HUES64 (cell line): ENCODE data around the gene WDFY4.

Source experiments
- H3K27ac ChIP-seq: 2 replicates; pipeline ENCODE4 v1.7.0; 2013; ENCODE audit warnings: low read depth, low read length, inconsistent platforms
- H3K27me3 ChIP-seq: 2 replicates; pipeline ENCODE4 v1.6.1; 2013; ENCODE audit warnings: mild to moderate bottlenecking, low read length; ENCODE audit not compliant: insufficient read depth
- H3K36me3 ChIP-seq: 2 replicates; pipeline ENCODE4 v1.6.1; 2013; ENCODE audit warnings: mild to moderate bottlenecking, low read length; ENCODE audit not compliant: insufficient read depth
- H3K4me1 ChIP-seq: 2 replicates; pipeline ENCODE4 v1.6.1; 2013; ENCODE audit warnings: mild to moderate bottlenecking, low read length, moderate library complexity; ENCODE audit not compliant: insufficient read depth
- H3K4me3 ChIP-seq: 2 replicates; pipeline ENCODE4 v1.5.1; 2013; ENCODE audit warnings: mild to moderate bottlenecking, low read length, moderate library complexity
- H3K9ac ChIP-seq: 2 replicates; pipeline ENCODE4 v1.6.1; 2013; ENCODE audit warnings: mild to moderate bottlenecking, low read depth, low read length
- H3K9me3 ChIP-seq: 2 replicates; pipeline ENCODE4 v1.6.1; 2013; ENCODE audit warnings: low read depth, low read length; ENCODE audit not compliant: insufficient read depth
- WGBS: fragments of 150-250, 120-280 bp; methylation state at CpG from one replicate; pipeline ENCODE4 v1.1.7; 2013; ENCODE audit warnings: missing lambda C conversion rate; 5-methylcytosine and 5-hydroxymethylcytosine counted together

Gene WDFY4

DNA sequence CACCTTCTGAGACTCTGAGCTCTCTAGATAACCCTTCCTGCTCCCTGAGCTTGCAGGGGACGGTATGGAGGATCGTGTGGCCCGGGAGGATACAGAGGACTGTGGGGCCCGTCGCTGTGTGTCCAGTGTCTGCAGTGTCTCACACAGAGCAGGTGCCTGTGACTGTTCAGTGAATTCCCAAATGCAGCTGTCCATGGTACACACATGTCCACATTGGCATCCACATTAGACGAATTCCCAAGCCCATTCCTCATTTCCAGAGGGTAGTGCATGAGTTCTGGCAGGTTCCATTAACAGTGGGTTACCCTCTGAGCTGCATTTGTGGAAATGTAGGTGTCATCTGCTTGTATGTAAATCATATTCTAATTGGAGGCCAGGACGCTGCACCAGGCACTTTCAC, 39.5 kb downstream of the WDFY4 start:
- Histone ChIP-seq H3K27me3 (no peaks in the 10 kb centered on the region), H3K4me1 (no peaks in the 10 kb centered on the region), H3K9me3 (no peaks in the 10 kb centered on the region), H3K4me3 (no peak overlapping the region), H3K9ac (no peak overlapping the region), H3K27ac (no peak overlapping the region), H3K36me3 (no peaks in the 10 kb centered on the region)
- 93% methylated on average over 7 of the region's 7 CpGs for WGBS

- H3K4me1 ChIP-seq = no peaks in the 10 kb centered on the region
- H3K9ac ChIP-seq = no peak overlapping the region
- H3K4me3 ChIP-seq = no peak overlapping the region
- no peaks in the 10 kb centered on the region for H3K36me3 ChIP-seq
- no peak overlapping the region for H3K27ac ChIP-seq
- H3K27me3 ChIP-seq = no peaks in the 10 kb centered on the region
- 90% methylated on average over 4 of the region's 4 CpGs for WGBS
- H3K9me3 ChIP-seq = no peaks in the 10 kb centered on the region
Observed at GRCh38 chr10:48725708-48726107, 41.0 kb downstream of the WDFY4 start.

GRCh38 chr10:48727866-48728265, 43.2 kb downstream of the WDFY4 start:
- Histone ChIP-seq H3K27me3 (no peaks in the 10 kb centered on the region), H3K4me3 (no peak overlapping the region), H3K27ac (no peak overlapping the region), H3K4me1 (peaks cover 3% of the 10 kb centered on the region; the same call in 1 of the 2 replicates), H3K36me3 (no peaks in the 10 kb centered on the region), H3K9ac (no peak overlapping the region), H3K9me3 (no peaks in the 10 kb centered on the region)
- WGBS = 90% methylated on average over 3 of the region's 3 CpGs

DNA sequence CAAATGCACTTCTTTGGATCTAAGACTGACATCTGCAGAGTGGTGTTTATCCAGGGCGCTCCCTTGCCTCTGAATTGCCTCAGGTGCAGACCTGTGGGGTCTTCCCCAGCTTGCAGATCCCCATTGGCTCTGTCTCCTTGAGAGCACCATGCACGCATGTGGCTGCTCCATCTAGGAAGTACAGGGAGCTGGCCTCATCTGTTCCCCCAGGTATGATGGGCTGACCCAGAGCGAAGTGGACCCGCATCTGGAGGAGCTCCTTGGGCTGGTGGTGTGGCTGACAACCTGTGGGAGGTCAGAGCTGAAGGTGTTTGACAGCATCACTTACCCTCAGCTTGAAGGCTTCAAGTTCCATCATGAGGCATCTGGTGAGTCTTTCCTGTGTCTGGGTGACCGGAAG, 44.5 kb downstream of the WDFY4 start:
- Histone ChIP-seq H3K36me3 (no peaks in the 10 kb centered on the region), H3K9me3 (no peaks in the 10 kb centered on the region), H3K27me3 (no peaks in the 10 kb centered on the region), H3K4me1 (peaks cover 11% of the 10 kb centered on the region), H3K9ac (no peak overlapping the region), H3K27ac (no peak overlapping the region), H3K4me3 (no peak overlapping the region)
- 93% methylated on average over 5 of the region's 5 CpGs for WGBS

- H3K4me1 ChIP-seq = peaks cover 11% of the 10 kb centered on the region
- 92% methylated on average over 3 of the region's 3 CpGs for WGBS
Observed at GRCh38 chr10:48729941-48730457, 45.3 kb downstream of the WDFY4 start.

GRCh38 chr10:48731141-48731540, 46.5 kb downstream of the WDFY4 start:
- peaks cover 11% of the 10 kb centered on the region for H3K4me1 ChIP-seq
- H3K27me3 ChIP-seq = no peaks in the 10 kb centered on the region
- H3K4me3 ChIP-seq = no peak overlapping the region
- 96% methylated on average over 10 of the region's 10 CpGs for WGBS
- no peak overlapping the region for H3K9ac ChIP-seq
- no peaks in the 10 kb centered on the region for H3K36me3 ChIP-seq
- no peaks in the 10 kb centered on the region for H3K9me3 ChIP-seq
- H3K27ac ChIP-seq = no peak overlapping the region

More at GRCh38 chr10:48729941-48730457, 45.3 kb downstream of the WDFY4 start:
- Histone ChIP-seq H3K27me3 (no peaks in the 10 kb centered on the region), H3K9ac (no peak overlapping the region), H3K36me3 (no peaks in the 10 kb centered on the region), H3K27ac (no peak overlapping the region), H3K9me3 (no peaks in the 10 kb centered on the region), H3K4me3 (no peak overlapping the region)

DNA sequence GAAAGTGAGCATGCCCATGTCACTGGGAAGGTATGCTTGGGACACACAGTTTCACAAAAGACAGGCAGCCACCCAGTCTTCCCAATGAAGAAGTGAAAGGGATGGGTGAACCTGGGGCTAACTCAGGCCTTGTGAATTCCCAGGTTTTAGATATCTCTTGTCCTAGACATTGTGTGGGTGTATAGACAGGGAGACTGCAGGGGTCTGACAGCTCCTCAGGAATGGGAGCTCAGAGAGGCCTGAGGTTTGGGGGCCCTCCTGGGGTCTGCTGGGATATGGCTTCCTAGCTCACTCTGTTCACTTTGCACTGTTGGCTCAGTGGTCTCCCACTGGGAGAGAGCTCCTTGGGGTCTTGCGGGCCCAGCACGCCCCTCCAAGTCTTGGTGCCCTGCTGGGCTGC, 47.0 kb downstream of the WDFY4 start:
- Histone ChIP-seq H3K36me3 (no peaks in the 10 kb centered on the region), H3K9me3 (no peaks in the 10 kb centered on the region), H3K4me1 (peaks cover 11% of the 10 kb centered on the region), H3K27ac (no peak overlapping the region), H3K9ac (no peak overlapping the region), H3K4me3 (no peak overlapping the region), H3K27me3 (no peaks in the 10 kb centered on the region)
- 95% methylated on average over 2 of the region's 2 CpGs for WGBS

- Histone ChIP-seq H3K27ac (no peak overlapping the region), H3K4me1 (peaks cover 11% of the 10 kb centered on the region), H3K9ac (no peak overlapping the region), H3K36me3 (no peaks in the 10 kb centered on the region), H3K27me3 (no peaks in the 10 kb centered on the region), H3K9me3 (no peaks in the 10 kb centered on the region), H3K4me3 (no peak overlapping the region)
- 45% methylated on average over 1 of the region's 1 CpG for WGBS
Observed at GRCh38 chr10:48733329-48733728, 48.7 kb downstream of the WDFY4 start.

GRCh38 chr10:48735836-48736390, 51.2 kb downstream of the WDFY4 start:
- WGBS = 91% methylated on average over 8 of the region's 8 CpGs
- Histone ChIP-seq H3K27me3 (no peaks in the 10 kb centered on the region), H3K27ac (no peak overlapping the region), H3K36me3 (no peaks in the 10 kb centered on the region), H3K4me1 (peaks cover 11% of the 10 kb centered on the region), H3K9me3 (no peaks in the 10 kb centered on the region), H3K4me3 (no peak overlapping the region), H3K9ac (no peak overlapping the region)

DNA sequence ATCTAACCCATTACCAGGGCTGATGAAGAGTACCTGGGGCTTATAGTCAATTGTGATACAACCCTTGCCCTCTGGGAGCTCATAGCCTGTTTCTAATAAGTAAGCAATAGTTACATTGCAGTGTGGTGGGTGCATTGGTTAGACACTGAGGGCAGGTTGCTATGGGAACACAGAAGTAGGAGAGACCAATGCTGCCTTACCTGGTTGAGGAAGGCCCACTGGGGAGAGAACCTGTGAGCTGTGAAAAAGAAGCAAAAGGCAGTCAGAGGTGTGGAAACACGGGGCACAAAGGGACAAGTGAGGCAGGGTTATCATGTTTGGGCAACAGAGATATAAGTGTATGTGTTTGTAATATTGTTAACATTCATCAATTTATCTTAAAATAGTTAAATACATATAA, 51.9 kb downstream of the WDFY4 start:
- Histone ChIP-seq H3K9me3 (no peaks in the 10 kb centered on the region), H3K27ac (no peak overlapping the region), H3K9ac (no peak overlapping the region), H3K4me1 (peaks cover 11% of the 10 kb centered on the region), H3K27me3 (no peaks in the 10 kb centered on the region), H3K4me3 (no peak overlapping the region), H3K36me3 (no peaks in the 10 kb centered on the region)
- WGBS = no CpG with 5 or more reads among the region's 1 CpG

- H3K27me3 ChIP-seq = no peaks in the 10 kb centered on the region
- no peak overlapping the region for H3K27ac ChIP-seq
- peaks cover 8% of the 10 kb centered on the region for H3K4me1 ChIP-seq
- H3K9ac ChIP-seq = no peak overlapping the region
- no peak overlapping the region for H3K4me3 ChIP-seq
- 98% methylated on average over 2 of the region's 2 CpGs for WGBS
- no peaks in the 10 kb centered on the region for H3K36me3 ChIP-seq
- H3K9me3 ChIP-seq = no peaks in the 10 kb centered on the region
Observed at GRCh38 chr10:48737886-48738285, 53.2 kb downstream of the WDFY4 start.

GRCh38 chr10:48739170-48739569, 54.5 kb downstream of the WDFY4 start:
- Histone ChIP-seq H3K4me1 (no peaks in the 10 kb centered on the region), H3K9me3 (no peaks in the 10 kb centered on the region), H3K4me3 (no peak overlapping the region), H3K27ac (no peak overlapping the region), H3K9ac (no peak overlapping the region), H3K27me3 (no peaks in the 10 kb centered on the region), H3K36me3 (no peaks in the 10 kb centered on the region)
- 81% methylated on average over 5 of the region's 7 CpGs for WGBS
